Loucy (cell line): ENCODE results near the gene SNRNP25.
"Not testable (repeated sequence)": the region's sequence is repeated elsewhere in the genome, so short reads cannot be mapped to it uniquely, and the experiment has no call there.

Source experiments
- H2AFZ ChIP-seq: fragments of 200-600 bp; sonication (generic); 2 replicates; pipeline ENCODE4 v1.6.0; 2016; ENCODE audit warnings: antibody characterized with exemption, mild to moderate bottlenecking, low read length, moderate library complexity
- H3F3A ChIP-seq: fragments of 200-600 bp; 2 replicates; pipeline ENCODE4 v1.6.0; 2016; ENCODE audit warnings: antibody characterized with exemption, low read depth, mild to moderate bottlenecking
- H3K27me3 ChIP-seq: fragments of 200-600 bp; sonication (generic); 2 replicates; pipeline ENCODE4 v1.6.1; 2014; ENCODE audit warnings: low read length, mild to moderate bottlenecking; ENCODE audit not compliant: insufficient read depth, poor library complexity, severe bottlenecking
- H3K36me3 ChIP-seq: fragments of 200-600 bp; sonication (generic); 2 replicates; pipeline ENCODE4 v1.6.1; 2016; ENCODE audit warnings: low read length; ENCODE audit not compliant: insufficient read depth
- H3K4me1 ChIP-seq: fragments of 200-600 bp; sonication (generic); 2 replicates; pipeline ENCODE4 v1.5.1; 2014; ENCODE audit warnings: low read length, mild to moderate bottlenecking; ENCODE audit not compliant: insufficient read depth, poor library complexity, severe bottlenecking
- H3K4me2 ChIP-seq: fragments of 200-600 bp; sonication (generic); 2 replicates; pipeline ENCODE4 v1.6.0; 2014; ENCODE audit warnings: antibody characterized with exemption, low read length, low read depth, mild to moderate bottlenecking; ENCODE audit not compliant: poor library complexity, severe bottlenecking
- H3K4me3 ChIP-seq: fragments of 200-600 bp; sonication (generic); 2 replicates; pipeline ENCODE4 v1.5.1; 2014; ENCODE audit warnings: low read length, mild to moderate bottlenecking, mixed read lengths; ENCODE audit not compliant: poor library complexity, severe bottlenecking
- H3K79me2 ChIP-seq: fragments of 200-600 bp; sonication (generic); 2 replicates; pipeline ENCODE4 v1.6.1; 2014; ENCODE audit warnings: low read length; ENCODE audit not compliant: insufficient read depth
- H3K9ac ChIP-seq: fragments of 200-600 bp; sonication (generic); 2 replicates; pipeline ENCODE4 v1.6.0; 2014; ENCODE audit warnings: mild to moderate bottlenecking, low read depth, low read length, moderate library complexity; ENCODE audit not compliant: poor library complexity, severe bottlenecking
- H3K9me2 ChIP-seq: fragments of 200-600 bp; sonication (generic); replicated peaks from 2 replicates; pipeline ENCODE4 v1.6.1; 2016; ENCODE audit warnings: low read depth, low read length, mixed read lengths
- H3K9me3 ChIP-seq: fragments of 200-600 bp; sonication (generic); 2 replicates; pipeline ENCODE4 v1.6.1; 2014; ENCODE audit warnings: mild to moderate bottlenecking, antibody characterized with exemption, low read length, low read depth; ENCODE audit not compliant: insufficient read depth
- H4K20me1 ChIP-seq: fragments of 200-600 bp; sonication (generic); 2 replicates; pipeline ENCODE4 v1.6.0; 2014; ENCODE audit warnings: antibody characterized with exemption, low read length, mild to moderate bottlenecking; ENCODE audit not compliant: insufficient read depth, poor library complexity, severe bottlenecking
- EZH2phosphoT487 ChIP-seq: fragments of 200-600 bp; IDR thresholded peaks from 2 replicates; pipeline ENCODE4 v1.6.1; 2018; ENCODE audit warnings: antibody characterized with exemption, mild to moderate bottlenecking, moderate library complexity, borderline replicate concordance
- TF ChIP-seq, protein P1 (sequence below): fragments of 200-600 bp; sonication (generic); conservative IDR thresholded peaks from 2 replicates; pipeline ENCODE4 v1.5.1; 2014; ENCODE audit warnings: mild to moderate bottlenecking, antibody characterized with exemption, low read length

SNRNP25 gene

DNA sequence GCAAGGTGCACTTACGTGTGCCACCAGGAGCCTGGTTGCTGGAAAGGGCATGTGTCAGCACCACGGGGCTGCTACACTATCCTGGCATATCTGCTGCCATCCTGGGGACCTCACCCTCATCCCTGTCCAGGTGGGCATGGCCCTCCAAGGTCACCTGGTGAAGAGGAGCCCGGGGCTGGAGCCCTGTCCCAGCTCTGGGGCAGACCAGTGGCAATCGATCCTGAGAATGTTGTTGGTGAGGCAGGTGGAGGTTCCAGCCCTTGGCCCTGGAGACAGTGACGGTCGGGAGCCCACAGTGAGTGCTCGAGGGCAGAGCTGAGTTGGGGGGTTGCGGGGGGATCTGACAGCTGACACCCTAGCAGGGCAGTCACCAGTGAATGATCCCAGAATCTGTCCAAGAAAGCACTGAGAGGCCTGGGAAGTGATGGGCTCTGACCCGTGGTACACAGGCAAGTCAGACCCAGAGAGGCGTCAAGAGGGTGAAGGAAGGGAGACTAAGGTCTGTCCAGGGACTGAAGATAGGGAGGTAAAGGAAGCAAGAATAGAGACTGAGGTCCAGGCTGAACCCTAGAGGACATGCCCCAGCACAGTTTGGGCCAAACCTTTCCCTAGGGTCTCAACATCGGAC is 17.8 kb upstream of the SNRNP25 start:
- Histone ChIP-seq H2AFZ (no peak overlapping the region), H3K9ac (no peak overlapping the region), H3K9me3 (no peaks in the 10 kb centered on the region), H3K4me1 (peaks cover 21% of the 10 kb centered on the region), H4K20me1 (no peaks in the 10 kb centered on the region), H3K9me2 (no peaks in the 10 kb centered on the region), H3K36me3 (no peaks in the 10 kb centered on the region), H3K79me2 (no peaks in the 10 kb centered on the region), H3K4me3 (no peak overlapping the region), H3K27me3 (no peaks in the 10 kb centered on the region), H3K4me2 (no peak overlapping the region), H3F3A (no peaks in the 10 kb centered on the region)
- TF ChIP-seq, protein P1, sequence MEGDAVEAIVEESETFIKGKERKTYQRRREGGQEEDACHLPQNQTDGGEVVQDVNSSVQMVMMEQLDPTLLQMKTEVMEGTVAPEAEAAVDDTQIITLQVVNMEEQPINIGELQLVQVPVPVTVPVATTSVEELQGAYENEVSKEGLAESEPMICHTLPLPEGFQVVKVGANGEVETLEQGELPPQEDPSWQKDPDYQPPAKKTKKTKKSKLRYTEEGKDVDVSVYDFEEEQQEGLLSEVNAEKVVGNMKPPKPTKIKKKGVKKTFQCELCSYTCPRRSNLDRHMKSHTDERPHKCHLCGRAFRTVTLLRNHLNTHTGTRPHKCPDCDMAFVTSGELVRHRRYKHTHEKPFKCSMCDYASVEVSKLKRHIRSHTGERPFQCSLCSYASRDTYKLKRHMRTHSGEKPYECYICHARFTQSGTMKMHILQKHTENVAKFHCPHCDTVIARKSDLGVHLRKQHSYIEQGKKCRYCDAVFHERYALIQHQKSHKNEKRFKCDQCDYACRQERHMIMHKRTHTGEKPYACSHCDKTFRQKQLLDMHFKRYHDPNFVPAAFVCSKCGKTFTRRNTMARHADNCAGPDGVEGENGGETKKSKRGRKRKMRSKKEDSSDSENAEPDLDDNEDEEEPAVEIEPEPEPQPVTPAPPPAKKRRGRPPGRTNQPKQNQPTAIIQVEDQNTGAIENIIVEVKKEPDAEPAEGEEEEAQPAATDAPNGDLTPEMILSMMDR: no peak
- TF ChIP-seq EZH2phosphoT487: no peak

DNA sequence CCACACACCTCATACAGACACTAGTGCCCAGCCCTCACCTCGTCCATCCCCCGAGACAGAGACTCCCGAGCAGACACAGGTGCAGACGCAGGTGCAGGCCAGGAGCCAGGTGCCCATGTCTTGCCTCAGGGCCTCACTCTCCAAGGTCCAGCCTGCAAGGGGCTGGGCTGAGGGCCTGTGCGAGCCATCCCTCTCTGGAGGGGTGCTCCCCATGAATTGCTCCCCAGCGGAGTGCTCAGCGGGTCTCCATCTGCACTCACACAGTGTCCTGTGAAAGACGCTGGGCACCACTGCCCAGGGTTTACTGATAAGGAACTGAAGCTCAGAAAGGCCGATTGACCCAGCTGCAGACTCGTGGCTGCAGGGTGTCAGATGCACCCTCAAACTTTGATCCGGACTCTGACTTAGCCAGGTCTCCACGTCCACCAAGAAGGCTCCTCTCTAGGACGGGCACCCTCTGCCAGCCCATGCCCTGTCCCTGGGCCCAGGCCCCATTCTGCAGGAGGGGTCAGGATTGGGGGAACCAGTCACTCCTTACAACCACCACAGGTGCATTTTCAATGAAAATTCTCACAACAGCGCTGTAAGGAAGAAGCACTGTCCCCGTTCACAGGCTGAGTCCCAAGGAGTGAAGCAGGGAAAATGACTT is 17.2 kb upstream of the SNRNP25 start:
- Histone ChIP-seq H3F3A (no peaks in the 10 kb centered on the region), H3K36me3 (no peaks in the 10 kb centered on the region), H3K9me3 (no peaks in the 10 kb centered on the region), H3K4me3 (no peak overlapping the region), H3K4me1 (peaks cover 21% of the 10 kb centered on the region), H3K27me3 (no peaks in the 10 kb centered on the region), H4K20me1 (no peaks in the 10 kb centered on the region), H3K9me2 (no peaks in the 10 kb centered on the region), H2AFZ (no peak overlapping the region), H3K9ac (no peak overlapping the region), H3K4me2 (no peak overlapping the region), H3K79me2 (no peaks in the 10 kb centered on the region)
- no peak for TF ChIP-seq EZH2phosphoT487
- TF ChIP-seq, protein P1: no peak

DNA sequence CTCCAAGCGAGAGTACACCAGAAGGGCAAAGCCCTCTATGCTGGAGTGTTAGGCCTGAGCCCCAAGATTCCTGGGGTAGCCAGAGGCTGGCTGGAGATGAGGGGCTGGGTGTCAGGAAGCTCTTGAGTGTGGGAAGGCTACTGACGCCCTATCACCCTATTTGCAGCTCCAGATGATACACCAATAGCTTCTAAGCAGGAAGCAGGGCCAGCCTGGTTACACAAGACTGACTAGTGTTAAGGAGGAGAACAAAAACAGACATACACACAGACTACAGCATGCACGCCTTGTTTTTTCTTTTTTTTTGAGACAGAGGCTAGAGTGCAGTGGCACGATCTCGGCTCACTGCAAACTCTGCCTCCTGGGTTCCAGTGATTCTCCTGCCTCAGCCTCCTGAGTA is 16.1 kb upstream of the SNRNP25 start:
- Histone ChIP-seq H2AFZ (no peak overlapping the region), H3F3A (no peaks in the 10 kb centered on the region), H3K4me1 (peaks cover 24% of the 10 kb centered on the region), H3K9ac (no peak overlapping the region), H3K9me3 (no peaks in the 10 kb centered on the region), H3K4me2 (no peak overlapping the region), H4K20me1 (no peaks in the 10 kb centered on the region), H3K4me3 (no peak overlapping the region), H3K36me3 (no peaks in the 10 kb centered on the region), H3K9me2 (no peaks in the 10 kb centered on the region), H3K27me3 (no peaks in the 10 kb centered on the region), H3K79me2 (no peaks in the 10 kb centered on the region)
- TF ChIP-seq, protein P1: no peak
- TF ChIP-seq EZH2phosphoT487: no peak

DNA sequence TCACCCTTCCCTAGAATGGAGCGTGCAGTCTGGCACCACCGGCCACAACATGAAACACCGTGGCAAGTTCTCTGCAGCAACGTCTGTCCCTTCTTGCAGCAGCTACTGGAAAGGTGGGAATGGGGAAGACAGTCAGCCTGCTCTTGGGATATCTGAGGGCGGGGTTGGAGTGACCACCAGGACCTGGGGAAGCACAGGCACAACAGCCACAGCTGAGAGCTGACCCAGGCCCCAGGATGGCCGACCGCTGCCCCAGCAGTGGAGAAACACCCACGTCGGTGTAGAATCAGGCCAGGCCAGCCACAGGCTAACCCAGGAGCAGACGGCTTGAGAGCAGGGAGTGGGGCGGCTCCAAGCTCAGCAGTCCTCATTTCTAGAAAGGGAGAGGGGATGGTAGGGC is 15.4 kb upstream of the SNRNP25 start:
- not testable (repeated sequence) for H3K79me2 ChIP-seq, H4K20me1 ChIP-seq, H3K4me3 ChIP-seq, H3K27me3 ChIP-seq, H3K36me3 ChIP-seq, H3K9me3 ChIP-seq, H3K9me2 ChIP-seq, H3K9ac ChIP-seq, H2AFZ ChIP-seq, H3F3A ChIP-seq
- peak overlapping the region; percentile 50 for H3K4me2 ChIP-seq
- peaks cover 29% of the 10 kb centered on the region for H3K4me1 ChIP-seq
